Germinal center (tissue), 1 donor: ENCODE results near the gene MRPS22.
"Not testable (repeated sequence)": the region's sequence is repeated elsewhere in the genome, so short reads cannot be mapped to it uniquely, and the experiment has no call there.

ENCODE experiments used
- DNase-seq: peaks from one replicate; pipeline ENCODE4 v3.0.0; 2012; ENCODE audit warnings: mixed read lengths, low spot score

MRPS22 gene

GRCh38 chr3:139339219-139339906, 4.5 kb upstream of the MRPS22 start:
- no peak for DNase-seq

GRCh38 chr3:139340784-139341183, 3.0 kb upstream of the MRPS22 start:
- no peak for DNase-seq

- DNase-seq: no peak
Measured at GRCh38 chr3:139342054-139342453, 1.8 kb upstream of the MRPS22 start.

- no peak for DNase-seq
Measured at GRCh38 chr3:139346771-139347170, 3.0 kb downstream of the MRPS22 start.

- no peak for DNase-seq
Measured at GRCh38 chr3:139353920-139354556, 10.2 kb downstream of the MRPS22 start.

GRCh38 chr3:139354661-139355060, 10.8 kb downstream of the MRPS22 start:
- DNase-seq: no peak

GRCh38 chr3:139355476-139355875, 11.7 kb downstream of the MRPS22 start:
- DNase-seq: no peak

- no peak for DNase-seq
Measured at GRCh38 chr3:139355891-139356290, 12.1 kb downstream of the MRPS22 start.

- DNase-seq: no peak
Measured at GRCh38 chr3:139357899-139358298, 14.1 kb downstream of the MRPS22 start.

GRCh38 chr3:139358841-139359562, 15.2 kb downstream of the MRPS22 start:
- no peak for DNase-seq

- DNase-seq: no peak
Measured at GRCh38 chr3:139361276-139361675, 17.5 kb downstream of the MRPS22 start.

GRCh38 chr3:139364549-139364948, 20.7 kb downstream of the MRPS22 start:
- no peak for DNase-seq

GRCh38 chr3:139374099-139374498, 30.3 kb downstream of the MRPS22 start:
- no peak for DNase-seq

- DNase-seq: no peak
Measured at GRCh38 chr3:139377378-139377777, 33.6 kb downstream of the MRPS22 start.

- DNase-seq: no peak
Measured at GRCh38 chr3:139378587-139379241, 34.9 kb downstream of the MRPS22 start.

- DNase-seq: no peak
Measured at GRCh38 chr3:139380575-139380974, 36.8 kb downstream of the MRPS22 start.

- not testable (repeated sequence) for DNase-seq
Measured at GRCh38 chr3:139382291-139382690, 38.5 kb downstream of the MRPS22 start.

GRCh38 chr3:139388077-139388476, 44.3 kb downstream of the MRPS22 start:
- no peak for DNase-seq

- peak; percentile 34 for DNase-seq
Measured at GRCh38 chr3:139388821-139389551, 45.2 kb downstream of the MRPS22 start.

- peak; percentile 96 for DNase-seq
Measured at GRCh38 chr3:139389552-139390368, 45.9 kb downstream of the MRPS22 start, which contains the start of gene COPB2. COPB2 (minus strand) TSS chr3:139389647; CDS start chr3:139389550, 97 bp downstream.

GRCh38 chr3:139394116-139394515, 50.3 kb downstream of the MRPS22 start:
- DNase-seq: no peak
